HCT116 (cell line): ENCODE measurements around the gene KAZN. TPM values are rescaled to one million over a fixed set of nuclear protein-coding genes. Genes with fewer than 3 reads are reported as not detected.
A peak's percentile ranks its signal among the peaks of the same experiment; 100 is the strongest.

Source experiments
- ATAC-seq: fragments of 200-7000 bp; cut with Tn5 transposase; 2 replicates; pipeline ENCODE4 v1.9.1; 2020; ENCODE audit warnings: mild to moderate bottlenecking, moderate library complexity
- BruUV-seq: library from RNA; stranded (reverse); fragments of 400-500 nt; replicated peaks from 2 replicates; lab custom pipeline; 2021; lab: Mats Ljungman, UMichigan
- CTCF ChIA-PET: fragments of 300-600 bp; sonication (Branson Sonifier 250); formaldehyde crosslinking; loops from one replicate; lab custom pipeline; 2021; ENCODE audit warnings: antibody characterized with exemption; lab: Charles Lee
- POLR2A ChIA-PET: fragments of 300-600, 350-600 bp; sonication (Branson Sonifier 250); formaldehyde crosslinking; loops from one replicate; lab custom pipeline; 2021; ENCODE audit warnings: antibody characterized with exemption; lab: Charles Lee
- RAD21 ChIA-PET, 2 experiments: fragments of 300-600 bp; sonication (Branson Sonifier 250); formaldehyde crosslinking; loops; one replicate each; lab custom pipeline; 2023; ENCODE audit warnings: low total read pairs in 2 of 2; ENCODE audit not compliant: uncharacterized antibody in 2 of 2, unreplicated experiment in 2 of 2, low non-redundant PET in 1 of 2; lab: Charles Lee
- DNase-seq: peaks from one replicate; pipeline ENCODE4 v3.0.0-alpha.2; 2010; ENCODE audit warnings: low read depth, low spot score
- H2AFZ ChIP-seq: fragments of 200-600 bp; shearing (Covaris generic), sonication (generic); 2 replicates; pipeline ENCODE4 v1.6.1; 2017; ENCODE audit warnings: low read depth, mixed run types, mixed read lengths, antibody characterized with exemption, low read length; ENCODE audit not compliant: poor library complexity, severe bottlenecking
- H3K27ac ChIP-seq: 2 replicates; pipeline ENCODE4 v1.5.1; 2012; ENCODE audit warnings: low read depth, low read length
- H3K27me3 ChIP-seq: fragments of 200-600 bp; sonication (generic); 2 replicates; pipeline ENCODE4 v1.6.1; 2016; ENCODE audit warnings: mixed run types, low read length, mixed read lengths; ENCODE audit not compliant: insufficient read depth
- H3K36me3 ChIP-seq, 2 experiments: fragments of 200-500 bp in 1 of 2; fragments of 200-600 bp in 1 of 2; sonication (Bioruptor generic) in 1 of 2; sonication (generic) in 1 of 2; 2 replicates each; pipeline versions ENCODE4 v1.5.1 to v1.6.1; 2014 to 2016; ENCODE audit warnings: low read length in 2 of 2, inconsistent platforms in 1 of 2, mixed read lengths in 1 of 2, mixed run types in 1 of 2; ENCODE audit not compliant: insufficient read depth in 2 of 2, control insufficient read depth in 1 of 2
- H3K4me1 ChIP-seq, 2 experiments: fragments of 200-600 bp in 1 of 2; sonication (generic) in 1 of 2; 2 replicates each; pipeline versions ENCODE4 v1.5.1 to v1.6.1; 2012 to 2017; ENCODE audit warnings: low read length in 2 of 2, inconsistent platforms in 1 of 2, mild to moderate bottlenecking in 1 of 2, mixed read lengths in 1 of 2, mixed run types in 1 of 2, moderate library complexity in 1 of 2; ENCODE audit not compliant: insufficient read depth in 2 of 2, control insufficient read depth in 1 of 2
- H3K4me2 ChIP-seq: fragments of 200-600 bp; sonication (generic); 2 replicates; pipeline ENCODE4 v1.6.1; 2017; ENCODE audit warnings: mixed run types, low read length, mixed read lengths
- H3K4me3 ChIP-seq, 2 experiments: fragments of 200-600 bp in 1 of 2; sonication (generic) in 1 of 2; replicated peaks in 1 of 2; 2 replicates each; pipeline ENCODE4 v1.5.1; 2011 to 2016; ENCODE audit warnings: low read length in 2 of 2, control low read depth in 1 of 2, low read depth in 1 of 2, mild to moderate bottlenecking in 1 of 2, mixed read lengths in 1 of 2, mixed run types in 1 of 2
- H3K79me2 ChIP-seq: fragments of 200-600 bp; sonication (generic); 2 replicates; pipeline ENCODE4 v1.6.1; 2017; ENCODE audit warnings: mild to moderate bottlenecking, mixed run types, low read length, moderate library complexity, mixed read lengths; ENCODE audit not compliant: insufficient read depth
- H3K9ac ChIP-seq: fragments of 200-600 bp; sonication (generic); 2 replicates; pipeline ENCODE4 v1.6.1; 2016; ENCODE audit warnings: low read length, mixed read lengths
- H3K9me2 ChIP-seq: fragments of 200-600 bp; sonication (generic), shearing (Covaris generic); 2 replicates; pipeline ENCODE4 v1.6.1; 2017; ENCODE audit warnings: mixed run types, mild to moderate bottlenecking, moderate library complexity; ENCODE audit not compliant: insufficient read depth
- H3K9me3 ChIP-seq, 2 experiments: fragments of 200-500 bp in 1 of 2; fragments of 200-600 bp in 1 of 2; sonication (Bioruptor generic) in 1 of 2; sonication (generic) in 1 of 2; 2 replicates each; pipeline ENCODE4 v1.6.1; 2014 to 2017; ENCODE audit warnings: low read length in 2 of 2, mixed read lengths in 2 of 2, inconsistent platforms in 1 of 2, low read depth in 1 of 2, mild to moderate bottlenecking in 1 of 2, mixed run types in 1 of 2, moderate library complexity in 1 of 2; ENCODE audit not compliant: control insufficient read depth in 1 of 2, insufficient read depth in 1 of 2
- H4K20me1 ChIP-seq: fragments of 200-600 bp; sonication (generic), shearing (Covaris generic); 2 replicates; pipeline ENCODE4 v1.6.1; 2017; ENCODE audit warnings: mixed run types, mild to moderate bottlenecking, moderate library complexity; ENCODE audit not compliant: insufficient read depth
- CTCF ChIP-seq, 3 experiments: fragments of 200-600 bp in 1 of 3; sonication (generic) in 1 of 3; IDR thresholded peaks in 2 of 3; conservative IDR thresholded peaks in 1 of 3; 2 replicates each; pipeline ENCODE4 v1.5.1; 2012 to 2017; ENCODE audit warnings: low read depth in 2 of 3, low read length in 2 of 3, antibody characterized with exemption in 1 of 3, borderline replicate concordance in 1 of 3, control low read depth in 1 of 3, mild to moderate bottlenecking in 1 of 3, mixed read lengths in 1 of 3, mixed run types in 1 of 3, moderate library complexity in 1 of 3; ENCODE audit not compliant: insufficient read depth in 1 of 3
- EGR1 ChIP-seq: IDR thresholded peaks from 2 replicates; pipeline ENCODE4 v1.6.1; 2012; ENCODE audit warnings: low read depth
- EZH2 ChIP-seq: fragments of 200-600 bp; sonication (generic); IDR thresholded peaks from 2 replicates; pipeline ENCODE4 v1.6.1; 2017; ENCODE audit warnings: antibody characterized with exemption, mixed run types
- JUND ChIP-seq: IDR thresholded peaks from 2 replicates; pipeline ENCODE4 v1.6.1; 2012
- RAD21 ChIP-seq: IDR thresholded peaks from 2 replicates; pipeline ENCODE4 v1.6.1; 2012; ENCODE audit warnings: low read depth, mild to moderate bottlenecking
- ZFX ChIP-seq: fragments of 450-650 bp; IDR thresholded peaks from 2 replicates; pipeline ENCODE4 v1.6.1; 2017
- ZNF274 ChIP-seq: fragments of 200-500 bp; sonication (Bioruptor generic); IDR thresholded peaks from 2 replicates; pipeline ENCODE4 v1.6.1; 2014; ENCODE audit warnings: mild to moderate bottlenecking, low read depth, low read length, inconsistent platforms
- intact Hi-C: fragments of 100-400 bp; cut with micrococcal nuclease; formaldehyde crosslinking; loops from 2 replicates; pipeline ENCODE4 v1.10.0; 2022
- total RNA-seq: library from RNA; stranded (reverse); gene quantifications from one replicate; pipeline ENCODE4 v1.2.1, GENCODE V29; 2021; ENCODE audit not compliant: unreplicated experiment
- TF ChIP-seq, protein P1 (sequence below): IDR thresholded peaks from 2 replicates; pipeline ENCODE4 v1.6.1; 2011; ENCODE audit warnings: mild to moderate bottlenecking, low read length, moderate library complexity; ENCODE audit not compliant: insufficient replicate concordance; ENCODE audit errors: extremely low read depth
- TF ChIP-seq, protein P2 (sequence below): IDR thresholded peaks from 2 replicates; pipeline ENCODE4 v1.6.1; 2012

KAZN gene
- total RNA-seq, 1 experiment from 2014 or later: 13.4 TPM

DNA sequence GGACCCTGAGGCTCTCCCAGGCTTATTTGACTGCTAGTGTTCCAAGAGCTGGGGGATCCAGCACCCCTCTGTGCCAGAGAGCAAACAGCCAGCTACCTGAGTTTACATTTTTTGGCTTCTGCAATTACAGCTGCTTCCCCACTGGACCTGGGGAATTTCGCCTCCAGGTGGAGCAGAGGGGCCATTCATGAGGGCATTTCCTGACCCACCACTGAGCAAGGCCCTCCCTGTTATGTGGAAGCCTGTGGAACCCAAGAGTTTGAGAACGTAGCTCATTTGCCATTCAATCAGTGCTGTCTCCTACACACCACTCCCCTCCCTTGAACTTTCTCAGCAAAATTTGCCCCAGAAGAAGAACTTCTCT, 512.4 kb downstream of the KAZN start:
- ATAC-seq: peak; percentile 64; the same call in 1 of the 2 replicates
- intact Hi-C loops: loop anchor here (1.0 kb wide), 1 partner anchor 193 kb away; no protein-coding TSS in a partner anchor
- no peak overlapping the region for H3K9ac ChIP-seq

More for the DNA sequence above, 512.4 kb downstream of the KAZN start:
- no peak for TF ChIP-seq JUND
- TF ChIP-seq RAD21: peak; percentile 59
- TF ChIP-seq CTCF (IDR thresholded peaks at IDR 0.05 in 2 of 3, conservative IDR thresholded peaks at IDR 0.05 in 1 of 3; ENCODE audit: borderline replicate concordance in 1 of 3, insufficient read depth in 1 of 3, low read depth in 2 of 3, low read length in 2 of 3): peak; percentile 34 to 46 (median 40); a peak in 4 of 6 replicates
- no peak for TF ChIP-seq EGR1
- TF ChIP-seq EZH2: no peak
- TF ChIP-seq, protein P1, sequence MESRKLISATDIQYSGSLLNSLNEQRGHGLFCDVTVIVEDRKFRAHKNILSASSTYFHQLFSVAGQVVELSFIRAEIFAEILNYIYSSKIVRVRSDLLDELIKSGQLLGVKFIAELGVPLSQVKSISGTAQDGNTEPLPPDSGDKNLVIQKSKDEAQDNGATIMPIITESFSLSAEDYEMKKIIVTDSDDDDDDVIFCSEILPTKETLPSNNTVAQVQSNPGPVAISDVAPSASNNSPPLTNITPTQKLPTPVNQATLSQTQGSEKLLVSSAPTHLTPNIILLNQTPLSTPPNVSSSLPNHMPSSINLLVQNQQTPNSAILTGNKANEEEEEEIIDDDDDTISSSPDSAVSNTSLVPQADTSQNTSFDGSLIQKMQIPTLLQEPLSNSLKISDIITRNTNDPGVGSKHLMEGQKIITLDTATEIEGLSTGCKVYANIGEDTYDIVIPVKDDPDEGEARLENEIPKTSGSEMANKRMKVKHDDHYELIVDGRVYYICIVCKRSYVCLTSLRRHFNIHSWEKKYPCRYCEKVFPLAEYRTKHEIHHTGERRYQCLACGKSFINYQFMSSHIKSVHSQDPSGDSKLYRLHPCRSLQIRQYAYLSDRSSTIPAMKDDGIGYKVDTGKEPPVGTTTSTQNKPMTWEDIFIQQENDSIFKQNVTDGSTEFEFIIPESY: no peak
- no peak for TF ChIP-seq ZNF274
- TF ChIP-seq ZFX: no peak
- TF ChIP-seq, protein P2, sequence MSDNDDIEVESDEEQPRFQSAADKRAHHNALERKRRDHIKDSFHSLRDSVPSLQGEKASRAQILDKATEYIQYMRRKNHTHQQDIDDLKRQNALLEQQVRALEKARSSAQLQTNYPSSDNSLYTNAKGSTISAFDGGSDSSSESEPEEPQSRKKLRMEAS: no peak
- Histone ChIP-seq H3K79me2 (no peaks in the 10 kb centered on the region), H4K20me1 (no peaks in the 10 kb centered on the region), H3K36me3 (no peaks in the 10 kb centered on the region), H3K9me3 (no peaks in the 10 kb centered on the region), H3K27ac (no peak overlapping the region), H3K9me2 (no peaks in the 10 kb centered on the region), H2AFZ (no peak overlapping the region), H3K4me1 (no peaks in the 10 kb centered on the region), H3K27me3 (no peaks in the 10 kb centered on the region), H3K4me3 (no peak overlapping the region), H3K4me2 (no peak overlapping the region)
- no TSS peak for BruUV-seq
- POLR2A ChIA-PET: no interaction called here
- RAD21 ChIA-PET: interaction anchor here in 1 of 2 experiments (1.1 kb wide), 1 partner anchor 161 kb away, joined by 3 read pairs; no protein-coding TSS in a partner anchor
- CTCF ChIA-PET: interaction anchor here (0.7 to 1.2 kb wide), 3 partner anchors 18 to 193 kb away, joined by 3 to 5 read pairs (median 5); no protein-coding TSS in a partner anchor
- no peak for DNase-seq
